HEK293 (cell line): Measurements from ENCODE around the gene YIPF3.
A peak's percentile ranks its signal among the peaks of the same experiment; 100 is the strongest.

ENCODE experiments used
- CTCF ChIA-PET: fragments of 350-600 bp; formaldehyde crosslinking; extraction: SDS; loops from one replicate; lab custom pipeline; 2021; ENCODE audit warnings: antibody characterized with exemption; lab: Yijun Ruan, JAX
- POLR2A ChIA-PET: fragments of 300-600 bp; formaldehyde crosslinking; extraction: SDS; loops from one replicate; lab custom pipeline; 2020; ENCODE audit warnings: antibody characterized with exemption, inconsistent platforms; lab: Yijun Ruan, JAX
- H3K27ac ChIP-seq: fragments of 200-500 bp; sonication (Bioruptor generic); 2 replicates; pipeline ENCODE4 v1.5.1; 2014; ENCODE audit warnings: low read depth, low read length, control low read depth, inconsistent platforms; ENCODE audit errors: extremely low read depth
- H3K36me3 ChIP-seq, 2 experiments: fragments of 200-500 bp in 1 of 2; sonication (Bioruptor generic) in 1 of 2; 1 replicate in 1 of 2; 2 replicates in 1 of 2; pipeline ENCODE4 v1.5.1; 2014 to 2017; ENCODE audit warnings: inconsistent platforms in 2 of 2, low read length in 2 of 2; ENCODE audit not compliant: control insufficient read depth in 2 of 2, insufficient read depth in 1 of 2
- H3K4me1 ChIP-seq: fragments of 200-500 bp; sonication (Bioruptor generic); 2 replicates; pipeline ENCODE4 v1.5.1; 2014; ENCODE audit warnings: mild to moderate bottlenecking, low read length, inconsistent platforms; ENCODE audit not compliant: control insufficient read depth, insufficient read depth
- H3K4me3 ChIP-seq: 2 replicates; pipeline ENCODE4 v1.5.1; 2011; ENCODE audit warnings: low read depth, mild to moderate bottlenecking, control low read depth, low read length, moderate library complexity
- H3K9me3 ChIP-seq: fragments of 200-500 bp; sonication (Bioruptor generic); 2 replicates; pipeline ENCODE4 v1.5.1; 2014; ENCODE audit warnings: low read depth, low read length, inconsistent platforms; ENCODE audit not compliant: control insufficient read depth, insufficient read depth
- GFI1B ChIP-seq: fragments of 450-650 bp; formaldehyde crosslinking; IDR thresholded peaks from 2 replicates; pipeline ENCODE4 v1.5.1; 2016; ENCODE audit warnings: missing biosample characterization, missing genetic modification characterization
- KLF1 ChIP-seq: fragments of 450-650 bp; formaldehyde crosslinking; IDR thresholded peaks from 2 replicates; pipeline ENCODE4 v1.5.1; 2016; ENCODE audit warnings: missing biosample characterization, missing genetic modification characterization
- ZEB2 ChIP-seq: fragments of 450-650 bp; formaldehyde crosslinking; IDR thresholded peaks from 2 replicates; pipeline ENCODE4 v1.5.1; 2016; ENCODE audit warnings: missing biosample characterization, missing genetic modification characterization
- ZNF184 ChIP-seq: fragments of 450-650 bp; IDR thresholded peaks from 2 replicates; pipeline ENCODE4 v1.5.1; 2018; ENCODE audit warnings: missing biosample characterization, mild to moderate bottlenecking, missing genetic modification characterization
- ZNF211 ChIP-seq: fragments of 450-650 bp; formaldehyde crosslinking; IDR thresholded peaks from 2 replicates; pipeline ENCODE4 v1.5.1; 2016; ENCODE audit warnings: low read depth, missing biosample characterization, missing genetic modification characterization
- ZNF239 ChIP-seq: fragments of 450-650 bp; formaldehyde crosslinking; IDR thresholded peaks from 2 replicates; pipeline ENCODE4 v1.5.1; 2016; ENCODE audit warnings: missing biosample characterization, missing genetic modification characterization
- ZNF354C ChIP-seq: fragments of 450-650 bp; formaldehyde crosslinking; IDR thresholded peaks from 2 replicates; pipeline ENCODE4 v1.5.1; 2016; ENCODE audit warnings: missing biosample characterization, missing genetic modification characterization, low read depth, borderline replicate concordance
- ZNF449 ChIP-seq: fragments of 450-650 bp; formaldehyde crosslinking; IDR thresholded peaks from 2 replicates; pipeline ENCODE4 v1.5.1; 2017; ENCODE audit warnings: missing biosample characterization, mild to moderate bottlenecking, missing genetic modification characterization, moderate library complexity
- ZNF529 ChIP-seq: fragments of 450-650 bp; formaldehyde crosslinking; IDR thresholded peaks from 2 replicates; pipeline ENCODE4 v1.5.1; 2017; ENCODE audit warnings: missing genetic modification characterization, missing biosample characterization; ENCODE audit not compliant: insufficient replicate concordance
- ZNF580 ChIP-seq: fragments of 450-650 bp; formaldehyde crosslinking; IDR thresholded peaks from 2 replicates; pipeline ENCODE4 v1.5.1; 2016; ENCODE audit warnings: missing biosample characterization, missing genetic modification characterization
- ZNF585B ChIP-seq: fragments of 450-650 bp; formaldehyde crosslinking; IDR thresholded peaks from 2 replicates; pipeline ENCODE4 v1.5.1; 2016; ENCODE audit warnings: missing biosample characterization, missing genetic modification characterization
- ZNF596 ChIP-seq: fragments of 450-650 bp; IDR thresholded peaks from 2 replicates; pipeline ENCODE4 v1.5.0; 2018; ENCODE audit warnings: missing biosample characterization, mild to moderate bottlenecking, missing genetic modification characterization, moderate library complexity
- ZNF626 ChIP-seq: fragments of 450-650 bp; sonication (Bioruptor Pico); formaldehyde crosslinking; IDR thresholded peaks from 2 replicates; pipeline ENCODE4 v1.5.1; 2018; ENCODE audit warnings: missing biosample characterization, missing genetic modification characterization, inconsistent platforms
- ZNF654 ChIP-seq: fragments of 450-650 bp; formaldehyde crosslinking; IDR thresholded peaks from 2 replicates; pipeline ENCODE4 v1.5.1; 2016; ENCODE audit warnings: low read depth, missing biosample characterization, missing genetic modification characterization
- ZNF701 ChIP-seq: fragments of 450-650 bp; formaldehyde crosslinking; IDR thresholded peaks from 2 replicates; pipeline ENCODE4 v1.5.1; 2016; ENCODE audit warnings: missing biosample characterization, missing genetic modification characterization
- ZSCAN18 ChIP-seq: fragments of 450-650 bp; formaldehyde crosslinking; IDR thresholded peaks from 2 replicates; pipeline ENCODE4 v1.5.1; 2016; ENCODE audit warnings: missing biosample characterization, missing genetic modification characterization
- TF ChIP-seq, protein P1 (sequence below): fragments of 450-650 bp; formaldehyde crosslinking; IDR thresholded peaks from 2 replicates; pipeline ENCODE4 v1.5.1; 2016; ENCODE audit warnings: missing biosample characterization, missing genetic modification characterization
- TF ChIP-seq, protein P2 (sequence below): fragments of 450-650 bp; formaldehyde crosslinking; IDR thresholded peaks from 2 replicates; pipeline ENCODE4 v1.5.1; 2016; ENCODE audit warnings: missing biosample characterization, missing genetic modification characterization
- TF ChIP-seq, protein P3 (sequence below): fragments of 450-650 bp; formaldehyde crosslinking; IDR thresholded peaks from 2 replicates; pipeline ENCODE4 v1.5.1; 2016; ENCODE audit warnings: missing biosample characterization, missing genetic modification characterization

Gene YIPF3

GRCh38 chr6:43517505-43518357, 1.0 kb upstream of the YIPF3 start (continued):
- TF ChIP-seq ZNF654 (tag by site-specific recombination) (no peak), ZNF585B (no peak)
- TF ChIP-seq, protein P1, sequence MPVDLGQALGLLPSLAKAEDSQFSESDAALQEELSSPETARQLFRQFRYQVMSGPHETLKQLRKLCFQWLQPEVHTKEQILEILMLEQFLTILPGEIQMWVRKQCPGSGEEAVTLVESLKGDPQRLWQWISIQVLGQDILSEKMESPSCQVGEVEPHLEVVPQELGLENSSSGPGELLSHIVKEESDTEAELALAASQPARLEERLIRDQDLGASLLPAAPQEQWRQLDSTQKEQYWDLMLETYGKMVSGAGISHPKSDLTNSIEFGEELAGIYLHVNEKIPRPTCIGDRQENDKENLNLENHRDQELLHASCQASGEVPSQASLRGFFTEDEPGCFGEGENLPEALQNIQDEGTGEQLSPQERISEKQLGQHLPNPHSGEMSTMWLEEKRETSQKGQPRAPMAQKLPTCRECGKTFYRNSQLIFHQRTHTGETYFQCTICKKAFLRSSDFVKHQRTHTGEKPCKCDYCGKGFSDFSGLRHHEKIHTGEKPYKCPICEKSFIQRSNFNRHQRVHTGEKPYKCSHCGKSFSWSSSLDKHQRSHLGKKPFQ (tag by site-specific recombination), result no peak

- POLR2A ChIA-PET, result interaction anchor here (0.6 to 2.1 kb wide), 16 partner anchors 9 to 463 kb away, joined by 3 to 14 read pairs (median 5); partner anchors contain the start of genes ABCC10, CUL7, DLK2 and GTPBP2
- H3K9me3 ChIP-seq, result no peaks in the 10 kb centered on the region
- H3K4me3 ChIP-seq, result peak overlapping the region; percentile 88
- H3K36me3 ChIP-seq, result peaks cover 18 to 72% of the 10 kb centered on the region in 2 experiments
- H3K27ac ChIP-seq, result peak overlapping the region; percentile 52
- H3K4me1 ChIP-seq, result peaks cover 9% of the 10 kb centered on the region; the same call in 1 of the 2 replicates
- TF ChIP-seq ZEB2 (tag by site-specific recombination) (no peak), ZNF626 (no peak), ZNF449 (no peak), ZNF211 (no peak), ZNF596 (tag by site-specific recombination) (no peak), ZSCAN18 (no peak), KLF1 (tag by site-specific recombination) (no peak), ZNF701 (no peak), ZNF529 (tag by site-specific recombination) (no peak), ZNF580 (tag by site-specific recombination) (no peak), GFI1B (no peak), ZNF354C (no peak), ZNF184 (no peak), ZNF239 (no peak)
- TF ChIP-seq, protein P2, sequence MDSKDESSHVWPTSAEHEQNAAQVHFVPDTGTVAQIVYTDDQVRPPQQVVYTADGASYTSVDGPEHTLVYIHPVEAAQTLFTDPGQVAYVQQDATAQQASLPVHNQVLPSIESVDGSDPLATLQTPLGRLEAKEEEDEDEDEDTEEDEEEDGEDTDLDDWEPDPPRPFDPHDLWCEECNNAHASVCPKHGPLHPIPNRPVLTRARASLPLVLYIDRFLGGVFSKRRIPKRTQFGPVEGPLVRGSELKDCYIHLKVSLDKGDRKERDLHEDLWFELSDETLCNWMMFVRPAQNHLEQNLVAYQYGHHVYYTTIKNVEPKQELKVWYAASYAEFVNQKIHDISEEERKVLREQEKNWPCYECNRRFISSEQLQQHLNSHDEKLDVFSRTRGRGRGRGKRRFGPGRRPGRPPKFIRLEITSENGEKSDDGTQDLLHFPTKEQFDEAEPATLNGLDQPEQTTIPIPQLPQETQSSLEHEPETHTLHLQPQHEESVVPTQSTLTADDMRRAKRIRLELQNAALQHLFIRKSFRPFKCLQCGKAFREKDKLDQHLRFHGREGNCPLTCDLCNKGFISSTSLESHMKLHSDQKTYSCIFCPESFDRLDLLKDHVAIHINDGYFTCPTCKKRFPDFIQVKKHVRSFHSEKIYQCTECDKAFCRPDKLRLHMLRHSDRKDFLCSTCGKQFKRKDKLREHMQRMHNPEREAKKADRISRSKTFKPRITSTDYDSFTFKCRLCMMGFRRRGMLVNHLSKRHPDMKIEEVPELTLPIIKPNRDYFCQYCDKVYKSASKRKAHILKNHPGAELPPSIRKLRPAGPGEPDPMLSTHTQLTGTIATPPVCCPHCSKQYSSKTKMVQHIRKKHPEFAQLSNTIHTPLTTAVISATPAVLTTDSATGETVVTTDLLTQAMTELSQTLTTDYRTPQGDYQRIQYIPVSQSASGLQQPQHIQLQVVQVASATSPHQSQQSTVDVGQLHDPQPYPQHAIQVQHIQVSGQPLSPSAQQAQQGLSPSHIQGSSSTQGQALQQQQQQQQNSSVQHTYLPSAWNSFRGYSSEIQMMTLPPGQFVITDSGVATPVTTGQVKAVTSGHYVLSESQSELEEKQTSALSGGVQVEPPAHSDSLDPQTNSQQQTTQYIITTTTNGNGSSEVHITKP (tag by site-specific recombination), result no peak
- TF ChIP-seq, protein P3, sequence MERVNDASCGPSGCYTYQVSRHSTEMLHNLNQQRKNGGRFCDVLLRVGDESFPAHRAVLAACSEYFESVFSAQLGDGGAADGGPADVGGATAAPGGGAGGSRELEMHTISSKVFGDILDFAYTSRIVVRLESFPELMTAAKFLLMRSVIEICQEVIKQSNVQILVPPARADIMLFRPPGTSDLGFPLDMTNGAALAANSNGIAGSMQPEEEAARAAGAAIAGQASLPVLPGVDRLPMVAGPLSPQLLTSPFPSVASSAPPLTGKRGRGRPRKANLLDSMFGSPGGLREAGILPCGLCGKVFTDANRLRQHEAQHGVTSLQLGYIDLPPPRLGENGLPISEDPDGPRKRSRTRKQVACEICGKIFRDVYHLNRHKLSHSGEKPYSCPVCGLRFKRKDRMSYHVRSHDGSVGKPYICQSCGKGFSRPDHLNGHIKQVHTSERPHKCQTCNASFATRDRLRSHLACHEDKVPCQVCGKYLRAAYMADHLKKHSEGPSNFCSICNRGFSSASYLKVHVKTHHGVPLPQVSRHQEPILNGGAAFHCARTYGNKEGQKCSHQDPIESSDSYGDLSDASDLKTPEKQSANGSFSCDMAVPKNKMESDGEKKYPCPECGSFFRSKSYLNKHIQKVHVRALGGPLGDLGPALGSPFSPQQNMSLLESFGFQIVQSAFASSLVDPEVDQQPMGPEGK (tag by site-specific recombination), result no peak
- TF ChIP-seq, all 188 proteins: peak for 0
- CTCF ChIA-PET, result interaction anchor here (0.7 to 2.6 kb wide), 3 partner anchors 10 to 181 kb away, joined by 3 to 20 read pairs (median 5); no protein-coding TSS in a partner anchor
Measured at GRCh38 chr6:43516367-43516696, 394 bp downstream of the YIPF3 start.
